Right lobe of liver (tissue), 6 donors: ENCODE measurements around the gene EPOP. TPM values are rescaled to one million over a fixed set of nuclear protein-coding genes. Genes with fewer than 3 reads are reported as not detected.

Experiments
- ATAC-seq, 4 donors: fragments of 200-7000 bp; cut with Tn5 transposase; one replicate each; pipeline ENCODE4 v1.9.1; 2020; ENCODE audit warnings: mild to moderate bottlenecking in 4 of 4, moderate library complexity in 4 of 4
- DNase-seq, 3 donors: peaks; one replicate each; pipeline ENCODE4 v3.0.0-alpha.2; 2020
- H3K27ac ChIP-seq, 3 donors: fragments of 200-600 bp; one replicate each; pipeline ENCODE4 v1.8.0; 2022
- H3K27me3 ChIP-seq, 2 donors: fragments of 200-600 bp; one replicate each; pipeline ENCODE4 v1.8.0; 2022
- H3K36me3 ChIP-seq, 4 donors: fragments of 200-600 bp; sonication (generic) in 1 of 4; one replicate each; pipeline versions ENCODE4 v1.5.1 to v1.8.0; 2017 to 2022; ENCODE audit warnings: control low read depth in 1 of 4
- H3K4me1 ChIP-seq, 4 donors: fragments of 200-600 bp; sonication (generic) in 1 of 4; one replicate each; pipeline versions ENCODE4 v1.5.1 to v1.8.0; 2017 to 2022; ENCODE audit warnings: control low read depth in 1 of 4
- H3K4me3 ChIP-seq, 3 donors: fragments of 200-600 bp; one replicate each; pipeline ENCODE4 v1.8.0; 2022
- H3K9me3 ChIP-seq, 4 donors: fragments of 200-600 bp; sonication (generic) in 1 of 4; one replicate each; pipeline versions ENCODE4 v1.5.1 to v1.8.0; 2017 to 2022; ENCODE audit warnings: control low read depth in 1 of 4
- CTCF ChIP-seq, 4 donors: fragments of 200-600 bp in 3 of 4; fragments of 450-650 bp in 1 of 4; IDR thresholded peaks; one replicate each; pipeline versions ENCODE4 v1.5.1 to v1.8.0; 2016 to 2022; ENCODE audit warnings: antibody characterized with exemption in 4 of 4, mild to moderate bottlenecking in 2 of 4
- POLR2A ChIP-seq: fragments of 450-650 bp; IDR thresholded peaks from one replicate; pipeline ENCODE4 v1.6.1; 2017; ENCODE audit warnings: antibody characterized with exemption, mild to moderate bottlenecking
- WGBS: methylation state at CpG from one replicate; pipeline ENCODE4 v1.1.6; 2018; ENCODE audit warnings: low coverage, low lambda C conversion rate; ENCODE audit not compliant: insufficient coverage; ENCODE audit errors: missing lambda C conversion rate; 5-methylcytosine and 5-hydroxymethylcytosine counted together
- intact Hi-C, 2 donors: fragments of 100-400 bp; cut with DNase I; formaldehyde crosslinking; loops; one replicate each; pipeline versions ENCODE4 v1.11.2 to v1.14.1; 2022
- total RNA-seq, 6 experiments: library from RNA; depleted of rRNA in 2 of 6; stranded (reverse); fragments of >200 nt in 2 of 6; fragmentation: NEBNext Ultra II Directional in 3 of 6; extraction: Animal tissue kit (Norgen Biotek cat#: 25700) in 3 of 6; gene quantifications; one replicate each; pipeline versions ENCODE4 v1.1.0 to v1.2.4, GENCODE V29; 2016 to 2023
- donor health status: DM: no; HTN: yes; CAD: no.
- donor health status: DM: no; HTN: no; CAD: no.
- donor health status: DM: no; HTN: no; CAD: no.
- donor health status: DM: no; HTN: yes; CAD: no.
- donor health status: DM: no; HTN: yes; CAD: no.

Gene EPOP
- total RNA-seq, 6 experiments from 2014 or later, result 1.1 to 6.0 (median 3.0) TPM

GRCh38 chr17:38667787-38668122 is 7.0 kb downstream of the EPOP start:
- H3K27me3 ChIP-seq, result no peaks in the 10 kb centered on the region
- intact Hi-C loops, result loop anchor here in 1 of 2 donors (5.0 to 10.0 kb wide), 2 partner anchors 83 to 175 kb away; no protein-coding TSS in a partner anchor
- no peak for ATAC-seq

GRCh38 chr17:38667099-38667786 is 7.5 kb downstream of the EPOP start:
- H3K27me3 ChIP-seq, result no peaks in the 10 kb centered on the region
- intact Hi-C loops, result loop anchor here in 1 of 2 donors (5.0 to 10.0 kb wide), 2 partner anchors 82 to 175 kb away; no protein-coding TSS in a partner anchor
- DNase-seq, result peak; percentile 61 to 75 (median 66)
- H3K36me3 ChIP-seq, result no peaks in the 10 kb centered on the region
- H3K27ac ChIP-seq, result no peak overlapping the region
- TF ChIP-seq CTCF (IDR thresholded peaks at IDR 0.05) (peak; percentile 97 to 99 (median 98)), POLR2A (no peak)
- peak; percentile 82 to 88 (median 86) for ATAC-seq
- H3K4me1 ChIP-seq, result no peaks in the 10 kb centered on the region
- H3K9me3 ChIP-seq, result no peaks in the 10 kb centered on the region
- WGBS, result 22% methylated on average over 6 of the region's 7 CpGs
- H3K4me3 ChIP-seq, result no peak overlapping the region

More at GRCh38 chr17:38667787-38668122, 7.0 kb downstream of the EPOP start:
- Histone ChIP-seq H3K4me3 (no peak overlapping the region), H3K36me3 (no peaks in the 10 kb centered on the region), H3K27ac (no peak overlapping the region), H3K4me1 (no peaks in the 10 kb centered on the region), H3K9me3 (no peaks in the 10 kb centered on the region)
- DNase-seq, result no peak
- 17% methylated on average over 2 of the region's 2 CpGs for WGBS
- TF ChIP-seq CTCF (IDR thresholded peaks at IDR 0.05), result no peak
- no peak for TF ChIP-seq POLR2A

GRCh38 chr17:38663964-38664644 is 10.7 kb downstream of the EPOP start:
- Histone ChIP-seq H3K4me1 (no peaks in the 10 kb centered on the region), H3K27me3 (no peaks in the 10 kb centered on the region), H3K27ac (no peak overlapping the region), H3K36me3 (no peaks in the 10 kb centered on the region), H3K9me3 (no peaks in the 10 kb centered on the region), H3K4me3 (no peak overlapping the region)
- TF ChIP-seq CTCF (IDR thresholded peaks at IDR 0.05), result no peak
- TF ChIP-seq POLR2A, result no peak
- intact Hi-C loops, result loop anchor here in 1 of 2 donors (10.0 kb wide), 1 partner anchor 79 kb away; no protein-coding TSS in a partner anchor
- ATAC-seq (no peak), DNase-seq (no peak)
- 82% methylated on average over 9 of the region's 9 CpGs for WGBS

GRCh38 chr17:38663125-38663751 is 11.5 kb downstream of the EPOP start:
- H3K9me3 ChIP-seq, result no peaks in the 10 kb centered on the region
- H3K27ac ChIP-seq, result no peak overlapping the region
- WGBS, result 16% methylated on average over 4 of the region's 9 CpGs
- peak; percentile 92 to 94 (median 94) for ATAC-seq
- H3K4me1 ChIP-seq, result no peaks in the 10 kb centered on the region
- no peaks in the 10 kb centered on the region for H3K27me3 ChIP-seq
- TF ChIP-seq POLR2A, result no peak
- TF ChIP-seq CTCF (IDR thresholded peaks at IDR 0.05), result peak; percentile 75 to 90 (median 86)
- intact Hi-C loops, result loop anchor here in 1 of 2 donors (10.0 kb wide), 1 partner anchor 78 kb away; no protein-coding TSS in a partner anchor
- DNase-seq, result peak; percentile 79 to 84 (median 82)
- H3K36me3 ChIP-seq, result no peaks in the 10 kb centered on the region
- H3K4me3 ChIP-seq, result no peak overlapping the region
